GM18909 (cell line): ENCODE data around the gene SLC45A2.
A peak's percentile ranks its signal among the peaks of the same experiment; 100 is the strongest.

Experiments used
- ATAC-seq: cut with Tn5 transposase; IDR thresholded peaks from one replicate; pipeline ENCODE4 v1.9.1; 2021; ENCODE audit warnings: mild to moderate bottlenecking; ENCODE audit not compliant: unreplicated experiment, poor library complexity

The SLC45A2 gene

GRCh38 chr5:34007621-34008600 lies 23.4 kb upstream of the SLC45A2 start, which contains the start of gene AMACR:
Gene AMACR (minus strand): TSS chr5:34008050. CDS start chr5:34008019, 31 bp downstream.
- peak; percentile 93 for ATAC-seq

DNA sequence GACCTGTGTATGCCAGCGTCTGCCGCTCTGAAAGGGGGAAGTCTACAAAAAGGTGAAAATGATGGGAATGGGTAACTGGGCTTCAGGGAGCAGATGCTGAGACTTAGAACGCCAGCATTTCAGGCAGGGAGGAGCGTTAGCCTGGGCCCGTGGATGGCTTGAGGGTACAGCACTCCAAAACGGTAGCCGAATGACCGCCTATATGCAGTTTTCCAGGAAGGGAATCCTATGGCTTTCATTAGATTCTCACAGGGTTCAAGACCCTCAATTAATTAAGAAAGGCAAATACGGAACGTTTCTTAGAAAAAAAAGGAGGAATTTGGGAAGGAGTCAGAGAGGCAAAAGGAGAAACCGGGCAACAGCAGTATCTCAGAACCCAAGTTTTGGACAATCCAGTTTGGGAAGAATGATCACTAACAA lies 22.7 kb upstream of the SLC45A2 start:
- no peak for ATAC-seq

DNA sequence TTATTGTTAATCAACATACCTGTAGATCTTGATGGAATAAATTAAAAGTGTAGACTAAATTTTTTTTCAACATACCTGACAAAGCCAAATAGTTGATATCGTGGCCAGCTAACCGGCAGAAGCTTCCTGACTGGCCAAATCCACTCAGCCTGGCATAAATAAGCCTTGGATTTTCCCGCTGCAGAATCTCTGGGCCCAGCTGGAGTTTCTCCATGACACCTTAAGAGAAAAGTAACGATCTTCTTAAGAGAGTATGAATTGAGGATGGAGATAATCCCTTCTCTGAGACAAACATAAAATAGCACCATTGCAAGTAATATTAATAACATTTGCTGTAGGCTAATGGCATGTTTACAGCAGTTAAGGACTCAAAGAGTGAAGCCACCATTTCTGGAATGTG lies 21.2 kb upstream of the SLC45A2 start:
- no peak for ATAC-seq

- no peak for ATAC-seq
These were observed 20.7 kb upstream of the SLC45A2 start for GRCh38 chr5:34005211-34005610.

DNA sequence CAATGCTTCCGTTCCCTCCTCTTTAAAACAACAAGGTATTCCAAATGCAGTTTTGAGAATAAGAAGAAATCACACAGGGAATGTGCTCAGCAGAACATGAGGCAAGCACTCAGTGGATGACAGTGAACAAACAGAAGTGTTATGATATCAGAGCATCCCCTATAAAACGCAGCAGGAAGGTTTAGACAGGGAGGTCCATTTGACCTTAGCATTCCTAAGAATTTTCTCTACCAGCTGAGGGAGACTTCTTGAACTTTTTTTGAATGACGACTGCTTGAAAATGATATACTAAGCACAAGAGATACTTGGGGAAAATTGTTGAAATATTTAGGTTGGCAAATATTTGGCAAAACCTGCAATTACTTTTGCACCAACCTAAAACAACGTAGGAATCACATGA lies 19.4 kb upstream of the SLC45A2 start:
- ATAC-seq: no peak

DNA sequence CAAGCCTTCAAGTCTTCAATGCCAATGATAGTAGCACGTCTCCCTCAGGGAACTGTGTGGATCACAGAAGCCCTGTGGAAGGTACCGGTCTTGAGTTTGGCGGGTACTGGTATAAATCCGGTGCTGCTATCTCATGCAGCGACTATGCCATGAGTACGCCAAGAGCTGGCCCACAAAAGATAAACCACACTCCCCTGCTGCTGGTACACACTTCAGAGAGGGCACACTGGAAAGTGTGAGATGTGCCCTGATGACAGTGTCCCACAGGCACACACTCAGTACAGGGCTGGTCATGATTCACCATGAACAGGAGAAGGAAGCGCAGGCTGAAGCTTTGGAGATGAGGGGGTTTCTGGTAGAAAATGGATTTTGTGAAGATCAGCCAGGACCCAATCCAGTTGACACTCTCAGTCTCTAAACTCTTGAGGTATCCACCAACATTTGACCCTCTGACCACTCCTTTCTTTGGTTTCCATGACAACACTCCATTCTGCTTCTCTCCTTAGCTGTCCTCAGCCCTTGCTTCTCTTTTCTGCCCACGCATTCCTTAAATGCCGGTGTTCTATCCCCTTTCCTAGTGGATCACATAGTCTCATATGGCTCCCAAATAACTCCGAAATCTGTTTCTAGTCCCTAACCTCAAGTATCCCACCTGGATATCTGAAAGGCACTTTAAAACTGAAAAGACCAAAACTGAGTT lies 18.3 kb upstream of the SLC45A2 start:
- ATAC-seq: no peak

DNA sequence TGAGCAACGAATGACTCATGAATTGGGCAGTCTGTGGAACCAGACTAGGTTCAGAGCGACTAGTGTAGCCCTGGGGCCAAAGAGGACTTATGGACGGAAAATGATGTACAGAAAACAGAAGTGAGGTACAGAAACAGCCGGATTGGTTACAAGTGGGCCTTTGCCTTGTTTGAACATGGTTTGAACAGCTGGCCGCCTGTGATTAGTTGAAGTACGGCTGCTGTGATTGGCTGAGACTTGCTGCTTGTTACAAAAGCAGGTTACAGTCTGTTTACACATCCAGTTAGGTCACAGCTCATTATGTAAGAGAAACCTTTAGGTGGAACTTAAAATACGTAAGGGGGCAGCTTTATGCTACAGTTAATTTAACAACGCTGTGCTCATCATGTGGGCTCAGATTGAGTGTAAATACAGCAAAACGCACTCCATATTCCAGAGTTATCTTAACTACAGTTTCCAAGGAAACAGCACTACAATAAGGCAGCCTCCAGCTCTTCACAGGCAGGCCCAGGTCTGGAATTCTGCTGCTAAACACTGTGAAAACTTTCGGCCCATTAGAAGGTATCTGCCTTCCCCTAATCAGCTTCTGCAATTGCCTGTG lies 16.8 kb upstream of the SLC45A2 start:
- no peak for ATAC-seq

- no peak for ATAC-seq
These were observed 15.5 kb upstream of the SLC45A2 start for GRCh38 chr5:33999978-34000377.

GRCh38 chr5:33997331-33997983 lies 13.0 kb upstream of the SLC45A2 start:
- ATAC-seq: peak; percentile 79

GRCh38 chr5:33995865-33996264 lies 11.4 kb upstream of the SLC45A2 start:
- no peak for ATAC-seq

DNA sequence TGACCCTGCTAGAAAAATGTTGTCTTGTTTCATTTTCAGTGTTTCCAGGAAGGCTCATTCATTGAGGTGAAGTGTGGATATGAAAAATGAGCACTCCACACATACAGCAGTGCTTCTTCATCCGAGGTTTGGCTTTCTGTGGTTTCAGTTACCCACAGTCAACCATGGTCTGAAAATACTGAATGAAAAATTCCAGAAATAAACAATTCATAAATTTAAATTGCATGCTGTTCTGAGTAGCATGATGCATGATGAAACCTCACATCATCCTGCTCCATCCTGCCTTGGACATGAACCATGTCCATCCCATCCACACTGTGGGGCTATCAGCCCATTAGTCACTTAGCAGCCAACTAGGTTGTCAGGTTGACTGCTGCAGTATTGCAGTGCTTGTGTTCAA lies 10.4 kb upstream of the SLC45A2 start:
- ATAC-seq: peak; percentile 48

GRCh38 chr5:33992864-33993263 lies 8.4 kb upstream of the SLC45A2 start:
- ATAC-seq: no peak

DNA sequence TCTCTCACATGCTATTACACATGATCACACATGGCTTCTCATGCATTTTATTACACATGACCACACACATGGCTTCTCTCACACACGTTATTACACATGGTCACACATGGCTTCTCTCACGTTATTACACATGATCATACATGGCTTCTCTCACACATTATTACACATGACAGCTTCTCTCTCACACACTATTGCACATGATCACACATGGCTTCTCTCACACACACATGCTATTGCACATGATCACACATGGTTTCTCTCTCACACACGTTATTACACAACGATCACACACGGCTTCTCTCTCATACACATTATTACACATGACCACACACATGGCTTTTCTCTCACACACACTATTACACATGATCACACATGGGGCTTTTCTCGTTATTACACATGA lies 954 bp upstream of the SLC45A2 start:
- no peak for ATAC-seq

GRCh38 chr5:33984178-33984577 lies 315 bp downstream of the SLC45A2 start:
- no peak for ATAC-seq

- no peak for ATAC-seq
These were observed 2.9 kb downstream of the SLC45A2 start for GRCh38 chr5:33981408-33982162.

- ATAC-seq: no peak
These were observed 4.5 kb downstream of the SLC45A2 start for GRCh38 chr5:33980030-33980429.

GRCh38 chr5:33978306-33978705 lies 6.2 kb downstream of the SLC45A2 start:
- no peak for ATAC-seq

- no peak for ATAC-seq
These were observed 8.2 kb downstream of the SLC45A2 start for GRCh38 chr5:33976307-33976706.

GRCh38 chr5:33975852-33976251 lies 8.6 kb downstream of the SLC45A2 start:
- no peak for ATAC-seq

DNA sequence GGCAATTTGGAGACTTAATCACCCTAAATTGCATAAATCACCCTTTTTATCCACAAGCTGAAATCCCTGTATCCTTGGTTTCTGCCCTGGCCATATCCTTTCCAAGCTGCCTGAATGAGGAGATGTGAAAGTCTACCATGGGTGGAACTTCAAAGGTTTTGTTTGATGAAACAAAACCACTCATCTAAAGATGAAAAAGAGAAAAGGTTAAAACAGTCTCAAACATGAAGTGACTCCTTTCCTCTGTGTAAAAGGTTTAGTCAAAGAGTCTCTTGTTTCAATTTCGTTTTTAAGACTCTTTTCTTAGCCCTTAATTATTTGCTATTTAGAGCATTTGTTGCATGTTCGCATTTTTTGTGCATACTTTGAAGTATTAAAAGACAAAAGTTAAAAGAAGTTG lies 11.2 kb downstream of the SLC45A2 start:
- no peak for ATAC-seq
